Measurements from ENCODE around the gene LZTFL1.

The LZTFL1 gene

GRCh38 chr3:45782381-45782780 lies 59.5 kb downstream of the LZTFL1 start:
- DNase-seq: no peak

DNA sequence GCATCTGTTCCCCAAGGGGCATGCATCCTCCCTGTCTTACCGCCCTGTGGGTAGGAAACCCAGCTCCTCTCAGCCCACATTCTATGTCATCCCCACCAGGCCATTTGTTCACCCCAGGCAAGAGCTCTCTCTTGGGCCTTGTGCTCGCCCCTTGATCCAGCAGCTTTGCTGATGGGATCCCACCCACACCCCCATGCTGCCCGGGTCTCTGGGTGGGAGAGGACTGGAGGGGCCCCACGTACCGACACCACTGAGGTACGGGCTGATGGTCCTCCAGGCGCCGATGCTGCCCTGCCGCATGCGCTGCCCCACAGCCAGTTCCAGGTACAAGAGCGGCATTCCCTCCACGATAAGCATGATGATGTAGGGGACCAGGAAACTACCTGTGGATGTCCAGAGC lies 60.1 kb downstream of the LZTFL1 start:
- no peak for DNase-seq

- DNase-seq: no peak
Measured at GRCh38 chr3:45781271-45781670, 60.6 kb downstream of the LZTFL1 start.

- no peak for DNase-seq
Measured at GRCh38 chr3:45779746-45780735, 61.9 kb downstream of the LZTFL1 start.

DNA sequence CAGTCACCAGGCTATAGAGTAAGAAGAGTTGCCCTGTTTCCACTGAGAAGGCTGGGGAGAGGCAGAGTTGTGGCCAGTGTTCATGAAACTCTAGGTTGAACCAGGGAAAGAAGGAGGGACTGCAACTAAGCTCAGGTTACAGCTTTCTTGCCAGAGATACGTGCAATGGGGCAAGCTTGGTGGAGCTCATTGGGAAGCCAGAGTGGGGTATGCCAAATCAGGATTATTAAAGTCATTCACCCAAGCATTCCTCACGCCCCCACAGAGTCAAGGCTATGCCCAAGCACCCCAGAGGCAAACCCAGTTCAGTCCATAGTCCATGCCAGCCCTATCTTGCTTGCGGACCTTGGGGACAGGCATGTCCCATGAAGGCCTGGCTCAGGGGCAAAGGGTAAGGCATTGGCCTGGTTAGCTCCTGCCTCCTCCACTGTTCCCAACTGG lies 63.1 kb downstream of the LZTFL1 start:
- no peak for DNase-seq

- DNase-seq: no peak
Measured at GRCh38 chr3:45777746-45778386, 64.1 kb downstream of the LZTFL1 start.

- no peak for DNase-seq
Measured at GRCh38 chr3:45777111-45777745, 64.7 kb downstream of the LZTFL1 start.

DNA sequence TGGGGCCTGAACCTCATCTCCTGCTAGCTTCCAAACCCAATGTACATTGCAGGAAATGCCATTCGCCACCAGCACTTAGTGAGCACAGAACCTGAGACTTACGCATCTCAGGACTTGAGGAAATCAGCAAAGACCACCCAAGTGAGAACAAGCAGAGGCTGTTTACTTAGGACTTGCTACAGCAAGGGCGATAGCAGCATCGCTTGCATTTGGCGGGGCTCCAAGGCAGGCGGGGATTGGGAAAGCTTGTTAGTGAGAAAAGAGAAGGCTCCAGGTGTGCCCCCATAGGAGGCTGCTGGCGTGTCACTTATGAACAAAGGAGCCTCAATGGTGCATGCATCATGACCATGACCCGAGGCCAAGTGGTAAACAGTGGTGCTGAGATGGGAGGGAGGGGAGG lies 65.3 kb downstream of the LZTFL1 start:
- no peak for DNase-seq

DNA sequence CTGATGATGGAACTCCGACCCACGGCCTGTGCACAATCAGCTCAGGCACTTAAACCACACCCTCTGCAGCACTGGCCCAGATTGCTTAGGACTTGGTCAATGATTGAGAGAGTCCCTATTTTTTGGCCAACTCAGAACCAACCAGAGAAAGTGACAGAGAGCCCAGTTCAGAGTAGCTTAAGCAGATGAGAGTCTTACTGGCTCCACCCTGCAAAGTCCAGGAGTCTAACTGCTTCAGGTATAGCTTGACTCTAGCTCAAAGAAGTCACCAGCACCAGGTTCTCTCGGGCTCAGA lies 65.7 kb downstream of the LZTFL1 start:
- no peak for DNase-seq

- DNase-seq: no peak
Measured at GRCh38 chr3:45775571-45776300, 66.2 kb downstream of the LZTFL1 start.

DNA sequence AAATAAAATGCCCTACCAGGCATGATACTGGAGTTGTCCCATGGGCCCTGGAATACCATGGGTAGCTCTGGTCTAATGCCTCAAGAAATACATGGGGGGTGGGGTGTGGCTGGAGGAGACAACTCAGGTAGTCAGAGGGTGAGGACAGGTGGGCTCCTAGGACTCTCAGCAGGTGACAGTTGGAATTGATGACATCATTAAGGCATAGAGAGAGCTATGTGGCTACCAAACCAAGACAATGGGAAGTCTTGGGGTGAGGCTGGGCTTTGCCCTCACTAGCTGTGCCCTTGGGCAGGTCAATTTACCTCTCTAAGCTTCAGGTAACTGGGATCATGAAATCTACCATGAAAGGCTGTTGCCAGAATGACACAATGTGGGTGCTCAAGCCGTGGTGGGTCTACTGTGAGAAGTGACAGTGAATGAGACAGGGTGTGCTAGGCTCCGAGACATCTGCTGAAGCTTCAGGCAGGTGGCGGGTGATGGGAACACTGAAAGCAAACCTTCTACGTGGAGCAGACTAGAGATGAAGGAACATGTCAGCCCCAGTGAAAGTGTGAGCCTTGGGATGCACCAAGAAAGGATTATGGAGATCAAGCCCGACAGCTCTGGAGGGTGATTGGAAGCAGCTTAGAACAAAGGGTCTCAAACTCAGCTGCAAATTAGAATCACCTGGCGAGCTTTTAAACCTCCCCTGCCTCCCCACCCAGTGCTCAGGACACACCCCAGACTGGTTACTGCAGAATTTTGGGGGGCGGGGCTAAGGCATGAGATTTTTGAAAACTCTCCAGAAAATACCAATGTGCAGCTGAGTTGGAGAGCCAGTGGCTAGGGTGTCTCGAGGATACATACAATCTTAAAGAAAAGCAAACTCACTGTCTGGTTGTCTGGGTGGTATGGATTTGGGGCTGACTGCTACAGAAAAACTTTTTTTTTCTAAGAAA lies 67.1 kb downstream of the LZTFL1 start:
- no peak for DNase-seq

- no peak for DNase-seq
Measured at GRCh38 chr3:45773714-45774449, 68.0 kb downstream of the LZTFL1 start.

Data from effector CD8-positive, alpha-beta T cell (primary cell).